Measurements from ENCODE around the gene KCNK13.
"Not testable (repeated sequence)": the region's sequence is repeated elsewhere in the genome, so short reads cannot be mapped to it uniquely, and the experiment has no call there.

KCNK13 gene

GRCh38 chr14:90062822-90063539 is 1.2 kb downstream of the KCNK13 start:
- H3K36me3 Mint-ChIP-seq (ENCODE audit: low read depth): peaks cover 5% of the 10 kb centered on the region
- H3K27ac Mint-ChIP-seq: no peak overlapping the region
- H3K4me3 Mint-ChIP-seq: peak overlapping the region; percentile 79 to 85 (median 82)
- TF ChIP-seq CTCF (IDR thresholded peaks at IDR 0.05; ENCODE audit: unreplicated experiment in 3 of 3): no peak
- peaks cover 5% of the 10 kb centered on the region for H3K9me3 Mint-ChIP-seq
- peaks cover 5% of the 10 kb centered on the region for H3K4me1 Mint-ChIP-seq
- peaks cover 90% of the 10 kb centered on the region for H3K27me3 Mint-ChIP-seq (ENCODE audit: low read depth)

- Mint-ChIP-seq H3K4me1 (no peaks in the 10 kb centered on the region), H3K27me3 (ENCODE audit: low read depth) (peaks cover 64% of the 10 kb centered on the region), H3K36me3 (ENCODE audit: low read depth) (no peaks in the 10 kb centered on the region), H3K4me3 (no peak overlapping the region), H3K27ac (no peak overlapping the region), H3K9me3 (no peaks in the 10 kb centered on the region)
- no peak for TF ChIP-seq CTCF (IDR thresholded peaks at IDR 0.05; ENCODE audit: unreplicated experiment in 3 of 3)
Measured at GRCh38 chr14:90072350-90072749, 10.6 kb downstream of the KCNK13 start.

GRCh38 chr14:90079576-90079975 is 17.8 kb downstream of the KCNK13 start:
- H3K27me3 Mint-ChIP-seq (ENCODE audit: low read depth): peaks cover 45% of the 10 kb centered on the region
- H3K4me3 Mint-ChIP-seq: no peak overlapping the region
- no peak for TF ChIP-seq CTCF (IDR thresholded peaks at IDR 0.05; ENCODE audit: unreplicated experiment in 3 of 3)
- H3K36me3 Mint-ChIP-seq (ENCODE audit: low read depth): no peaks in the 10 kb centered on the region
- H3K4me1 Mint-ChIP-seq: no peaks in the 10 kb centered on the region
- H3K27ac Mint-ChIP-seq: no peak overlapping the region
- peaks cover 2% of the 10 kb centered on the region for H3K9me3 Mint-ChIP-seq

- Mint-ChIP-seq H3K27ac (no peak overlapping the region), H3K27me3 (ENCODE audit: low read depth) (peaks cover 16% of the 10 kb centered on the region), H3K4me3 (no peak overlapping the region), H3K9me3 (peaks cover 13% of the 10 kb centered on the region), H3K36me3 (ENCODE audit: low read depth) (no peaks in the 10 kb centered on the region), H3K4me1 (peaks cover 6% of the 10 kb centered on the region)
- TF ChIP-seq CTCF (IDR thresholded peaks at IDR 0.05; ENCODE audit: unreplicated experiment in 3 of 3): no peak
Measured at GRCh38 chr14:90087433-90087832, 25.6 kb downstream of the KCNK13 start.

- no peak overlapping the region for H3K27ac Mint-ChIP-seq
- peaks cover 21% of the 10 kb centered on the region for H3K27me3 Mint-ChIP-seq (ENCODE audit: low read depth)
- H3K4me1 Mint-ChIP-seq: peaks cover 6% of the 10 kb centered on the region
- H3K36me3 Mint-ChIP-seq (ENCODE audit: low read depth): no peaks in the 10 kb centered on the region
- no peak overlapping the region for H3K4me3 Mint-ChIP-seq
- no peak for TF ChIP-seq CTCF (IDR thresholded peaks at IDR 0.05; ENCODE audit: unreplicated experiment in 3 of 3)
- H3K9me3 Mint-ChIP-seq: peaks cover 11% of the 10 kb centered on the region
Measured at GRCh38 chr14:90088176-90088575, 26.4 kb downstream of the KCNK13 start.

- H3K4me3 Mint-ChIP-seq; H3K27ac Mint-ChIP-seq; H3K4me1 Mint-ChIP-seq; H3K36me3 Mint-ChIP-seq (ENCODE audit: low read depth): not testable (repeated sequence)
- H3K27me3 Mint-ChIP-seq (ENCODE audit: low read depth): peaks cover 19% of the 10 kb centered on the region
- peaks cover 11% of the 10 kb centered on the region for H3K9me3 Mint-ChIP-seq
Measured at GRCh38 chr14:90089486-90089885, 27.7 kb downstream of the KCNK13 start.

All from nephron (organoid).